HCT116 (cell line): Measurements from ENCODE around the gene CTNNA2.

Experiments used
- CTCF ChIP-seq, 3 experiments: fragments of 200-600 bp in 1 of 3; sonication (generic) in 1 of 3; IDR thresholded peaks in 2 of 3; conservative IDR thresholded peaks in 1 of 3; 2 replicates each; pipeline ENCODE4 v1.5.1; 2012 to 2017; ENCODE audit warnings: low read depth in 2 of 3, low read length in 2 of 3, antibody characterized with exemption in 1 of 3, borderline replicate concordance in 1 of 3, control low read depth in 1 of 3, mild to moderate bottlenecking in 1 of 3, mixed read lengths in 1 of 3, mixed run types in 1 of 3, moderate library complexity in 1 of 3; ENCODE audit not compliant: insufficient read depth in 1 of 3
- POLR2A ChIP-seq: IDR thresholded peaks from 2 replicates; pipeline ENCODE4 v1.7.0; 2011; ENCODE audit warnings: borderline replicate concordance; ENCODE audit not compliant: insufficient read depth, insufficient read length; ENCODE audit errors: extremely low read depth

- TF ChIP-seq POLR2A (no peak), CTCF (IDR thresholded peaks at IDR 0.05 in 2 of 3, conservative IDR thresholded peaks at IDR 0.05 in 1 of 3; ENCODE audit: borderline replicate concordance in 1 of 3, insufficient read depth in 1 of 3, low read depth in 2 of 3, low read length in 2 of 3) (no peak)
These were observed 864.2 kb downstream of the CTNNA2 start for GRCh38 chr2:80377071-80377470.
